H1 (cell line): ENCODE data around the gene KIZ. TPM values are rescaled to one million over a fixed set of nuclear protein-coding genes. Genes with fewer than 3 reads are reported as not detected.

ENCODE experiments used
- CTCF ChIA-PET: fragments of 300-600 bp; sonication (Branson Sonifier 250); formaldehyde crosslinking; loops from one replicate; lab custom pipeline; 2021; ENCODE audit not compliant: partially characterized antibody; lab: Charles Lee
- POLR2A ChIA-PET: fragments of 300-600 bp; sonication (Branson Sonifier 250); formaldehyde crosslinking; loops from one replicate; lab custom pipeline; 2021; ENCODE audit warnings: inconsistent platforms; ENCODE audit not compliant: partially characterized antibody; lab: Charles Lee
- DNase-seq, 2 experiments: peaks; one replicate each; pipeline versions ENCODE4 v3.0.0 to v3.0.0-alpha.2; 2010 to 2022; ENCODE audit warnings: low spot score in 2 of 2, low read depth in 1 of 2, mixed read lengths in 1 of 2
- FAIRE-seq: peaks from 2 replicates; lab custom pipeline; 2011; peaks lifted over from hg19 to GRCh38; lab: Jason Lieb, UNC
- H2AFZ ChIP-seq: 2 replicates; pipeline ENCODE4 v1.8.1; 2012; ENCODE audit warnings: low read length, inconsistent platforms
- H2AK5ac ChIP-seq: 2 replicates; pipeline ENCODE4 v1.6.1; 2013; ENCODE audit warnings: low read depth, low read length
- H2BK120ac ChIP-seq: replicated peaks from 2 replicates; pipeline ENCODE3; 2013; ENCODE audit warnings: low read depth, low read length, inconsistent platforms
- H2BK12ac ChIP-seq: 2 replicates; pipeline ENCODE4 v1.6.1; 2013; ENCODE audit warnings: low read depth, low read length
- H2BK15ac ChIP-seq: 2 replicates; pipeline ENCODE4 v1.6.1; 2013; ENCODE audit warnings: low read length
- H2BK20ac ChIP-seq: 2 replicates; pipeline ENCODE4 v1.6.1; 2013; ENCODE audit warnings: low read length
- H2BK5ac ChIP-seq: 2 replicates; pipeline ENCODE4 v1.6.1; 2013; ENCODE audit warnings: low read depth, low read length
- H3K14ac ChIP-seq: 2 replicates; pipeline ENCODE4 v1.6.1; 2013; ENCODE audit warnings: inconsistent platforms; ENCODE audit not compliant: insufficient read length
- H3K18ac ChIP-seq: 2 replicates; pipeline ENCODE4 v1.6.1; 2013; ENCODE audit warnings: low read length; ENCODE audit errors: extremely low read depth
- H3K23ac ChIP-seq: 2 replicates; pipeline ENCODE4 v1.6.1; 2013; ENCODE audit warnings: inconsistent platforms; ENCODE audit not compliant: insufficient read length
- H3K23me2 ChIP-seq: 2 replicates; pipeline ENCODE4 v1.6.1; 2013; ENCODE audit warnings: low read depth, low read length
- H3K27ac ChIP-seq: 2 replicates; pipeline ENCODE4 v1.6.1; 2011; ENCODE audit warnings: low read depth, low read length, inconsistent platforms
- H3K27me3 ChIP-seq, 4 experiments: replicated peaks in 1 of 4; 1 replicate in 1 of 4; 2 replicates in 3 of 4; pipeline versions ENCODE4 v1.6.1 to v1.8.1; 2011 to 2013; ENCODE audit warnings: low read length in 3 of 4, mild to moderate bottlenecking in 3 of 4, inconsistent platforms in 2 of 4, mixed read lengths in 2 of 4, moderate library complexity in 1 of 4; ENCODE audit not compliant: control insufficient read depth in 3 of 4, insufficient read depth in 3 of 4; ENCODE audit errors: extremely low read depth in 1 of 4
- H3K36me3 ChIP-seq, 4 experiments: 2 replicates each; pipeline versions ENCODE4 v1.6.1 to v1.8.1; 2011 to 2013; ENCODE audit warnings: mild to moderate bottlenecking in 4 of 4, low read length in 3 of 4, moderate library complexity in 2 of 4, control low read depth in 1 of 4, inconsistent platforms in 1 of 4; ENCODE audit not compliant: insufficient read depth in 4 of 4, control insufficient read depth in 2 of 4
- H3K4ac ChIP-seq: replicated peaks from 2 replicates; pipeline ENCODE3; 2013; ENCODE audit warnings: low read length, low read depth, mixed read lengths, inconsistent platforms; ENCODE audit not compliant: insufficient read length
- H3K4me1 ChIP-seq, 4 experiments: replicated peaks in 1 of 4; 1 replicate in 1 of 4; 2 replicates in 3 of 4; pipeline versions ENCODE4 v1.6.1 to v1.8.1; 2011 to 2013; ENCODE audit warnings: low read length in 3 of 4, inconsistent platforms in 2 of 4, mixed read lengths in 1 of 4; ENCODE audit not compliant: insufficient read depth in 4 of 4, control insufficient read depth in 3 of 4
- H3K4me2 ChIP-seq, 2 experiments: 2 replicates each; pipeline versions ENCODE4 v1.6.1 to v1.8.1; 2011 to 2013; ENCODE audit warnings: low read depth in 2 of 2, low read length in 2 of 2, control low read depth in 1 of 2, inconsistent platforms in 1 of 2, mild to moderate bottlenecking in 1 of 2; ENCODE audit not compliant: insufficient read depth in 1 of 2
- H3K4me3 ChIP-seq, 4 experiments: fragments of 200-600, 300-600 bp in 1 of 4; sonication (generic), shearing (Covaris generic), sonication (Bioruptor Twin) in 1 of 4; 2 replicates each; pipeline versions ENCODE4 v1.5.1 to v1.8.1; 2011 to 2016; ENCODE audit warnings: low read length in 4 of 4, low read depth in 3 of 4, control low read depth in 2 of 4, inconsistent platforms in 2 of 4, mild to moderate bottlenecking in 2 of 4, mixed read lengths in 1 of 4, moderate library complexity in 1 of 4; ENCODE audit not compliant: insufficient read depth in 2 of 4; ENCODE audit errors: extremely low read depth in 1 of 4
- H3K56ac ChIP-seq: replicated peaks from 2 replicates; pipeline ENCODE3; 2013; ENCODE audit warnings: low read depth, mild to moderate bottlenecking, mixed read lengths, low read length, inconsistent platforms; ENCODE audit not compliant: insufficient read length
- H3K79me1 ChIP-seq: 2 replicates; pipeline ENCODE4 v1.6.1; 2013; ENCODE audit warnings: low read depth, low read length, control low read depth
- H3K79me2 ChIP-seq, 2 experiments: 2 replicates each; pipeline versions ENCODE4 v1.6.1 to v1.8.1; 2012 to 2013; ENCODE audit warnings: low read length in 2 of 2, mild to moderate bottlenecking in 2 of 2, inconsistent platforms in 1 of 2; ENCODE audit not compliant: insufficient read depth in 2 of 2, control insufficient read depth in 1 of 2
- H3K9ac ChIP-seq, 4 experiments: replicated peaks in 1 of 4; 1 replicate in 1 of 4; 2 replicates in 3 of 4; pipeline versions ENCODE4 v1.6.1 to v1.8.1; 2011 to 2013; ENCODE audit warnings: low read depth in 3 of 4, low read length in 3 of 4, control low read depth in 2 of 4, mild to moderate bottlenecking in 2 of 4, moderate library complexity in 2 of 4, inconsistent platforms in 1 of 4; ENCODE audit errors: extremely low read depth in 1 of 4
- H3K9me3 ChIP-seq, 2 experiments: 2 replicates each; pipeline versions ENCODE4 v1.6.1 to v1.8.1; 2012 to 2013; ENCODE audit warnings: mild to moderate bottlenecking in 2 of 2, moderate library complexity in 2 of 2, control low read depth in 1 of 2, inconsistent platforms in 1 of 2, low read depth in 1 of 2, low read length in 1 of 2, mixed read lengths in 1 of 2; ENCODE audit not compliant: insufficient read depth in 2 of 2
- H4K20me1 ChIP-seq, 2 experiments: replicated peaks in 1 of 2; 2 replicates each; pipeline versions ENCODE3 to v1.8.1; 2011 to 2013; ENCODE audit warnings: inconsistent platforms in 2 of 2, low read length in 2 of 2, mild to moderate bottlenecking in 1 of 2; ENCODE audit not compliant: insufficient read depth in 2 of 2, control insufficient read depth in 1 of 2
- H4K5ac ChIP-seq: 2 replicates; pipeline ENCODE4 v1.6.1; 2013; ENCODE audit warnings: low read length, low read depth, mixed read lengths, inconsistent platforms; ENCODE audit not compliant: insufficient read length
- H4K8ac ChIP-seq: 2 replicates; pipeline ENCODE4 v1.8.0; 2013; ENCODE audit warnings: mild to moderate bottlenecking, moderate library complexity, low read length, inconsistent platforms; ENCODE audit not compliant: insufficient read depth; ENCODE audit errors: extremely low read depth
- H4K91ac ChIP-seq: replicated peaks from 2 replicates; pipeline ENCODE3; 2013; ENCODE audit warnings: low read length, mixed read lengths, inconsistent platforms; ENCODE audit not compliant: insufficient read length
- BRCA1 ChIP-seq: IDR thresholded peaks from 2 replicates; pipeline ENCODE4 v1.6.1; 2012; ENCODE audit warnings: low read depth, low read length, improper control_type of control experiment
- RAD21 ChIP-seq, 2 experiments: IDR thresholded peaks in 1 of 2; conservative IDR thresholded peaks in 1 of 2; 2 replicates each; pipeline ENCODE4 v1.6.1; 2011; ENCODE audit warnings: low read depth in 2 of 2, low read length in 2 of 2, improper control_type of control experiment in 1 of 2, inconsistent platforms in 1 of 2, mild to moderate bottlenecking in 1 of 2, moderate library complexity in 1 of 2
- WGBS, 2 experiments: shearing (Covaris generic) in 1 of 2; methylation state at CpG; one replicate each; pipeline versions ENCODE4 v1.1.6 to v1.1.7; 2013 to 2015; ENCODE audit warnings: low lambda C conversion rate in 2 of 2, mixed read lengths in 2 of 2, inconsistent platforms in 1 of 2, low coverage in 1 of 2, missing lambda C conversion rate in 1 of 2; ENCODE audit not compliant: insufficient replicate concordance in 2 of 2, insufficient coverage in 1 of 2, insufficient read length in 1 of 2; ENCODE audit errors: extremely low coverage in 1 of 2, missing lambda C conversion rate in 1 of 2; 5-methylcytosine and 5-hydroxymethylcytosine counted together
- polyA plus RNA-seq, 7 experiments: library from polyadenylated mRNA; depleted of rRNA in 3 of 7; stranded (reverse) in 5 of 7; unstranded in 2 of 7; fragments of >200 nt in 5 of 7; fragments of 200-250 nt in 2 of 7; gene quantifications; 1 replicate in 5 of 7; 2 replicates in 1 of 7; 4 replicates in 1 of 7; pipeline versions ENCODE4 v1.2.1 to v1.2.3, GENCODE V29; 2011 to 2013; ENCODE audit warnings: missing spikeins in 2 of 7, mixed read lengths in 2 of 7
- total RNA-seq: library from RNA; stranded (reverse); fragmentation: NEBNext Ultra II Directional; extraction: Animal tissue kit (Norgen Biotek cat#: 25700); gene quantifications from 2 replicates; pipeline ENCODE4 v1.2.1, GENCODE V29; 2021

Gene KIZ
- total and polyA plus RNA-seq, 2 of the 8 experiments (the other 6 are each of a cell fraction or from before 2014, with no cell fraction given), result 13.0 to 51.7 TPM

DNA sequence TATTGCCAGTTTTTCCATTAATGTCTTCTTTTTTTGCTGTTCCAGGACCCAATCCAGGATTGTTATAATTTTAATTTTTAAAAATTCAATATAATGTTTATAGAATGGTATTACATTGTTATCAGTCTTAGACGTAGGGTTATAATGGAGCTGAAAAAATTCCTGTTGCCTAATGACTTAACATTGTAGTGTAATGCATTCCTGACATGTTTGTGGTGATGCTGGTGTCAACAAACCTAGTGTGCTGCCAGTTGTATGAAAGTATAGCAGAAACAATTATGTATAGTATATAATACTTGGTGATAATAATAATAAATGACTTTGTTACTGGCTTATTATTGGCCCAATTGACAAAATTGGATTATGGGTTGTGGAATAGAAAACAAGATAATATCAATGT lies 30.4 kb downstream of the KIZ start:
- no peaks in the 10 kb centered on the region for H4K20me1 ChIP-seq
- 78% methylated on average over 1 of the region's 1 CpG; no CpG with 5 or more reads in 1 of the 2 experiments for WGBS, 2 experiments
- no peak overlapping the region for H3K56ac ChIP-seq
- no peak overlapping the region for H3K4me3 ChIP-seq
- DNase-seq, result no peak
- peaks cover 0 to 5% (median 1%) of the 10 kb centered on the region in 4 experiments; a peak in 1 of 8 replicates for H3K36me3 ChIP-seq
- no peak overlapping the region for H3K14ac ChIP-seq
- no peak overlapping the region for H3K9ac ChIP-seq
- no peak overlapping the region for H2BK20ac ChIP-seq
- H4K91ac ChIP-seq, result no peak overlapping the region
- H4K8ac ChIP-seq, result no peak overlapping the region
- H3K4me1 ChIP-seq, result peaks cover 0 to 3% (median 0%) of the 10 kb centered on the region in 4 experiments; a peak in 1 of 7 replicates
- H3K27me3 ChIP-seq, result peaks cover 0 to 1% (median 0%) of the 10 kb centered on the region in 4 experiments; a peak in 1 of 7 replicates
- H2BK15ac ChIP-seq, result no peak overlapping the region
- H4K5ac ChIP-seq, result no peak overlapping the region
- no peak overlapping the region for H2AK5ac ChIP-seq
- TF ChIP-seq RAD21 (IDR thresholded peaks at IDR 0.05 in 1 of 2, conservative IDR thresholded peaks at IDR 0.05 in 1 of 2; ENCODE audit: low read depth in 2 of 2, low read length in 2 of 2), result no peak
- no peak for TF ChIP-seq BRCA1
- ChIA-PET POLR2A (interaction anchor here (1.3 kb wide), 1 partner anchor 20 kb away, joined by 3 read pairs; no protein-coding TSS in a partner anchor), CTCF (no interaction called here)
- no peak overlapping the region for H2AFZ ChIP-seq
- no peak overlapping the region for H3K23ac ChIP-seq
- H3K18ac ChIP-seq, result no peak overlapping the region
- H2BK5ac ChIP-seq, result no peak overlapping the region
- H2BK12ac ChIP-seq, result no peak overlapping the region
- no peaks in the 10 kb centered on the region for H3K23me2 ChIP-seq
- H3K79me1 ChIP-seq, result no peaks in the 10 kb centered on the region
- no peak overlapping the region for H3K27ac ChIP-seq
- no peak overlapping the region for H2BK120ac ChIP-seq
- H3K79me2 ChIP-seq, result no peaks in the 10 kb centered on the region
- no peaks in the 10 kb centered on the region for H3K9me3 ChIP-seq
- H3K4ac ChIP-seq, result no peak overlapping the region
- no peak for FAIRE-seq
- H3K4me2 ChIP-seq, result no peak overlapping the region
